H1 (cell line): ENCODE data around the gene C1orf56. TPM values are rescaled to one million over a fixed set of nuclear protein-coding genes. Genes with fewer than 3 reads are reported as not detected.

Experiments used
- CHD1 ChIP-seq: IDR thresholded peaks from 2 replicates; pipeline ENCODE4 v1.6.1; 2012; ENCODE audit warnings: low read depth, low read length, improper control_type of control experiment
- CHD7 ChIP-seq: fragments of 300-600 bp; sonication (generic); IDR thresholded peaks from 2 replicates; pipeline ENCODE4 v1.7.1; 2012; ENCODE audit warnings: low read length, moderate library complexity, mild to moderate bottlenecking, inconsistent platforms; ENCODE audit not compliant: insufficient replicate concordance
- KDM5A ChIP-seq: fragments of 200-600 bp; IDR thresholded peaks from 2 replicates; pipeline ENCODE4 v1.7.1; 2012; ENCODE audit warnings: mild to moderate bottlenecking, low read length, inconsistent platforms, mixed read lengths
- SP2 ChIP-seq: IDR thresholded peaks from 2 replicates; pipeline ENCODE4 v1.6.1; 2012; ENCODE audit warnings: mild to moderate bottlenecking, low read length, inconsistent platforms
- USF2 ChIP-seq: IDR thresholded peaks from 2 replicates; pipeline ENCODE4 v1.6.1; 2011; ENCODE audit warnings: low read length, improper control_type of control experiment
- polyA plus RNA-seq, 7 experiments: library from polyadenylated mRNA; depleted of rRNA in 3 of 7; stranded (reverse) in 5 of 7; unstranded in 2 of 7; fragments of >200 nt in 5 of 7; fragments of 200-250 nt in 2 of 7; gene quantifications; 1 replicate in 5 of 7; 2 replicates in 1 of 7; 4 replicates in 1 of 7; pipeline versions ENCODE4 v1.2.1 to v1.2.3, GENCODE V29; 2011 to 2013; ENCODE audit warnings: missing spikeins in 2 of 7, mixed read lengths in 2 of 7
- total RNA-seq: library from RNA; stranded (reverse); fragmentation: NEBNext Ultra II Directional; extraction: Animal tissue kit (Norgen Biotek cat#: 25700); gene quantifications from 2 replicates; pipeline ENCODE4 v1.2.1, GENCODE V29; 2021

Gene C1orf56
- total and polyA plus RNA-seq, 2 of the 8 experiments (the other 6 are each of a cell fraction or from before 2014, with no cell fraction given) = 3.0 to 3.4 TPM

GRCh38 chr1:151060007-151060656, 12.6 kb downstream of the C1orf56 start, which contains the start of gene MLLT11 (continued):
- TF ChIP-seq CHD1 = no peak
- no peak for TF ChIP-seq SP2
- TF ChIP-seq USF2 = no peak
- TF ChIP-seq CHD7 = no peak
- TF ChIP-seq KDM5A = no peak
